OCI-LY7 (cell line): ENCODE measurements around the gene USP37. TPM values are rescaled to one million over a fixed set of nuclear protein-coding genes. Genes with fewer than 3 reads are reported as not detected.
A peak's percentile ranks its signal among the peaks of the same experiment; 100 is the strongest.

Source experiments
- BruUV-seq: library from RNA; stranded (reverse); fragments of 400-500 nt; replicated peaks from 2 replicates; lab custom pipeline; 2021; lab: Mats Ljungman, UMichigan
- CTCF ChIA-PET: fragments of 300-600 bp; sonication (Branson Sonifier 250); formaldehyde crosslinking; loops from one replicate; lab custom pipeline; 2022; ENCODE audit warnings: antibody characterized with exemption; ENCODE audit not compliant: unreplicated experiment; lab: Charles Lee
- POLR2A ChIA-PET: fragments of 300-600 bp; sonication (Branson Sonifier 250); formaldehyde crosslinking; loops from one replicate; lab custom pipeline; 2022; ENCODE audit warnings: antibody characterized with exemption; lab: Charles Lee
- DNase-seq: peaks from one replicate; pipeline ENCODE4 v3.0.0-alpha.2; 2015; ENCODE audit warnings: low spot score
- H2AFZ ChIP-seq: fragments of 200-600 bp; sonication (generic), shearing (Covaris generic); 2 replicates; pipeline ENCODE4 v1.6.1; 2014; ENCODE audit warnings: mild to moderate bottlenecking, antibody characterized with exemption, low read length, moderate library complexity
- H3K27ac ChIP-seq: fragments of 200-600 bp; sonication (generic); 2 replicates; pipeline ENCODE4 v1.5.1; 2014; ENCODE audit warnings: mixed run types, low read depth, mild to moderate bottlenecking, moderate library complexity, low read length, inconsistent platforms; ENCODE audit not compliant: poor library complexity, severe bottlenecking
- H3K36me3 ChIP-seq: fragments of 200-600 bp; sonication (generic); 2 replicates; pipeline ENCODE4 v1.6.1; 2014; ENCODE audit warnings: mild to moderate bottlenecking, antibody characterized with exemption, low read length, moderate library complexity, mixed read lengths; ENCODE audit not compliant: insufficient read depth
- H3K4me1 ChIP-seq: fragments of 200-600 bp; sonication (generic); 2 replicates; pipeline ENCODE4 v1.5.1; 2014; ENCODE audit warnings: mild to moderate bottlenecking, low read length; ENCODE audit not compliant: insufficient read depth, poor library complexity, severe bottlenecking
- H3K4me2 ChIP-seq: fragments of 200-600 bp; sonication (generic); 2 replicates; pipeline ENCODE4 v1.6.1; 2014; ENCODE audit warnings: mild to moderate bottlenecking, low read length
- H3K4me3 ChIP-seq: fragments of 200-600 bp; sonication (generic); 2 replicates; pipeline ENCODE4 v1.5.1; 2014; ENCODE audit warnings: mild to moderate bottlenecking, low read depth, low read length; ENCODE audit not compliant: poor library complexity, severe bottlenecking
- H3K79me2 ChIP-seq: fragments of 200-600 bp; sonication (generic); 2 replicates; pipeline ENCODE4 v1.6.1; 2016; ENCODE audit warnings: low read depth, mild to moderate bottlenecking, low read length, moderate library complexity, mixed read lengths; ENCODE audit not compliant: insufficient read depth
- H3K9me2 ChIP-seq: fragments of 200-600 bp; sonication (generic); 2 replicates; pipeline ENCODE4 v1.6.1; 2016; ENCODE audit warnings: mild to moderate bottlenecking, low read length, mixed read lengths; ENCODE audit not compliant: insufficient read depth
- H3K9me3 ChIP-seq: fragments of 200-600 bp; sonication (generic); 2 replicates; pipeline ENCODE4 v1.6.1; 2014; ENCODE audit warnings: mild to moderate bottlenecking, mixed run types, low read length, mixed read lengths
- H4K20me1 ChIP-seq: fragments of 200-600 bp; sonication (generic); 2 replicates; pipeline ENCODE4 v1.6.1; 2014; ENCODE audit warnings: mild to moderate bottlenecking, antibody characterized with exemption, low read length, moderate library complexity, mixed read lengths; ENCODE audit not compliant: insufficient read depth
- EZH2phosphoT487 ChIP-seq: fragments of 200-600 bp; sonication (generic); IDR thresholded peaks from 2 replicates; pipeline ENCODE4 v1.6.1; 2018; ENCODE audit warnings: low read depth, borderline replicate concordance, mild to moderate bottlenecking, mixed run types, antibody characterized with exemption, low read length, moderate library complexity, mixed read lengths
- intact Hi-C: fragments of 100-400 bp; cut with micrococcal nuclease; formaldehyde crosslinking; loops from one replicate; pipeline ENCODE4 v1.10.0; 2022; ENCODE audit not compliant: unreplicated experiment
- total RNA-seq, 2 experiments: library from RNA; depleted of rRNA in 1 of 2; stranded (reverse); fragments of >200 nt in 1 of 2; shearing (Covaris generic) in 1 of 2; gene quantifications; 2 replicates each; pipeline ENCODE4 v1.2.3, GENCODE V29; 2014 to 2022
- TF ChIP-seq, protein P1 (sequence below): fragments of 200-600 bp; sonication (generic); conservative IDR thresholded peaks from 2 replicates; pipeline ENCODE4 v1.5.1; 2014; ENCODE audit warnings: mild to moderate bottlenecking, antibody characterized with exemption, low read length, moderate library complexity, mixed read lengths

The USP37 gene
- total RNA-seq, 2 experiments from 2014 or later, result 23.3 to 32.4 TPM

DNA sequence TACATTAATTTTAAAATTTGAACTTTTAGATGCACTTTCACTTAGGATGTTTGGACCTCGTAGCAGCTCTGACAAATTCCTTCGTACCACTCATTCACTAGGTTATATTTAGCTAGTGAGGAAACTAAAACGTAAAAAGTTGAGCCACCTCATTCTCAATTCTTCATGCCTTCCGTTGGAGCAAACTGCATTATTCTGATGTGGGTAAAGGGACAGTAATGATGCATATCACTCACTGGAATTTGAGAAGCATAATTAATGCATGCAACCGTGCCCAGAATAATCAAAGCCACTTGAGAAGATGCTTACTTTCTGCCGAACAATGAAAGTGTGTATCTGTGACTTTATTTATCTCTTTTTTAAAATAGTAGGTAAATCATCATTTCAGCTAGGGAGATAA is 2.7 kb upstream of the USP37 start:
- BruUV-seq, result no TSS peak
- H3K9me2 ChIP-seq, result no peaks in the 10 kb centered on the region
- peak overlapping the region; percentile 93 for H3K4me3 ChIP-seq
- TF ChIP-seq, protein P1, sequence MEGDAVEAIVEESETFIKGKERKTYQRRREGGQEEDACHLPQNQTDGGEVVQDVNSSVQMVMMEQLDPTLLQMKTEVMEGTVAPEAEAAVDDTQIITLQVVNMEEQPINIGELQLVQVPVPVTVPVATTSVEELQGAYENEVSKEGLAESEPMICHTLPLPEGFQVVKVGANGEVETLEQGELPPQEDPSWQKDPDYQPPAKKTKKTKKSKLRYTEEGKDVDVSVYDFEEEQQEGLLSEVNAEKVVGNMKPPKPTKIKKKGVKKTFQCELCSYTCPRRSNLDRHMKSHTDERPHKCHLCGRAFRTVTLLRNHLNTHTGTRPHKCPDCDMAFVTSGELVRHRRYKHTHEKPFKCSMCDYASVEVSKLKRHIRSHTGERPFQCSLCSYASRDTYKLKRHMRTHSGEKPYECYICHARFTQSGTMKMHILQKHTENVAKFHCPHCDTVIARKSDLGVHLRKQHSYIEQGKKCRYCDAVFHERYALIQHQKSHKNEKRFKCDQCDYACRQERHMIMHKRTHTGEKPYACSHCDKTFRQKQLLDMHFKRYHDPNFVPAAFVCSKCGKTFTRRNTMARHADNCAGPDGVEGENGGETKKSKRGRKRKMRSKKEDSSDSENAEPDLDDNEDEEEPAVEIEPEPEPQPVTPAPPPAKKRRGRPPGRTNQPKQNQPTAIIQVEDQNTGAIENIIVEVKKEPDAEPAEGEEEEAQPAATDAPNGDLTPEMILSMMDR, result no peak
- H4K20me1 ChIP-seq, result peaks cover 31% of the 10 kb centered on the region
- H3K9me3 ChIP-seq, result no peaks in the 10 kb centered on the region
- H3K4me2 ChIP-seq, result peak overlapping the region; percentile 82
- H2AFZ ChIP-seq, result no peak overlapping the region
- intact Hi-C loops, result no loop called here
- peaks cover 71% of the 10 kb centered on the region for H3K36me3 ChIP-seq
- peaks cover 94% of the 10 kb centered on the region for H3K79me2 ChIP-seq
- H3K4me1 ChIP-seq, result peaks cover 30% of the 10 kb centered on the region
- DNase-seq, result no peak
- POLR2A ChIA-PET, result interaction anchor here (1.1 to 1.6 kb wide), 4 partner anchors 10 to 27 kb away, joined by 3 to 4 read pairs (median 4); no protein-coding TSS in a partner anchor
- no peak overlapping the region for H3K27ac ChIP-seq
- CTCF ChIA-PET, result interaction anchor here (0.5 kb wide), 1 partner anchor 162 kb away, joined by 3 read pairs; no protein-coding TSS in a partner anchor

DNA sequence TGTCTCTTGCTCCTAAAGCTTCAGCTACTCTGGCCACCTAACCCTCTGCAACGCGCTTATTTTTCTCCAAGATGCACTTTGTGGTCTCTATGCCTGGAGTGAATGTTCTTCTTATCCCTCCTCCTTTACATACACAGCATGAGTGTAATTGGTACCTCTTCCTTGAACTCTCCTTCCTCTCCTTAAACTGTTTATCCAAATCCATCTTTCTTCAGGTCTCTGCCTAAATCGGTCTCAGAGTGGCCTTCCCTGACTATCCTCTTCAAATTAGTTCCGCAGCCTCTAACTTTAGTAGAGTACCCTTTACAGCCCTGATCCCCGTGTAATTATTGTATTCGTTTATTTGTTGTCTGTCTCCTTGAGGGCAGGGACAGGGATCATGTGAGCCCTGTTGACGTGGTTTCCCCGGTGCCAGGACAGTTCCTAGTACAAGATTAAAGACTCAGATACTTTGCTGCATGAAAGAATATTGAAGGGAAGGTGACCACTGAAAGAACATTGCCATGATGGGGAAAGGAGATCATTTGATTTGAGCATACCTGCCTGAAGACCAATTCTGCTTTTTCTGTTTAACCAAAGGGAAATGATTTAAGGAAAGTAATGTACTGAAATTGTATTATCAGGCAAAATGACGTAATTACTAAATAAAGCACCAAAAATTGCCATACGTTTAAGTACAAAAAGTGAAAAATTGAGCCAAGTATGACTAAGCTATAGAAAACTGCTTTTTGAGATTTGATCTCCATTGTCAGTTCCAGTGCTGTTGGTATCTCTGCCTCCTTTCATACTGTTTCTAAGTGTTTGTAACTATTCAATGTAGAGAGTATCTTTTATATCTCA is 1.7 kb upstream of the USP37 start:
- peak overlapping the region; percentile 82 for H3K4me2 ChIP-seq
- intact Hi-C loops, result loop anchor here (2.0 to 5.0 kb wide), 3 partner anchors 87 to 353 kb away; partner anchors contain the start of genes ARPC2, BCS1L and ZNF142
- no peak overlapping the region for H2AFZ ChIP-seq
- CTCF ChIA-PET, result no interaction called here
- TSS peak; percentile 66 for BruUV-seq
- POLR2A ChIA-PET, result interaction anchor here (0.6 to 1.8 kb wide), 6 partner anchors 11 to 101 kb away, joined by 3 to 5 read pairs (median 4); partner anchors contain the start of genes RNF25 and STK36
- H3K27ac ChIP-seq, result peak overlapping the region; percentile 89
- TF ChIP-seq, protein P1, result no peak
- no peak for TF ChIP-seq EZH2phosphoT487
- peaks cover 28% of the 10 kb centered on the region for H4K20me1 ChIP-seq
- H3K9me3 ChIP-seq, result no peaks in the 10 kb centered on the region
- H3K36me3 ChIP-seq, result peaks cover 71% of the 10 kb centered on the region
- peak; percentile 22 for DNase-seq
- peak overlapping the region; percentile 93 for H3K4me3 ChIP-seq
- peaks cover 94% of the 10 kb centered on the region for H3K79me2 ChIP-seq
- no peaks in the 10 kb centered on the region for H3K9me2 ChIP-seq
- H3K4me1 ChIP-seq, result peaks cover 31% of the 10 kb centered on the region
